Measurements from ENCODE around the gene SKAP1.
"Not testable (repeated sequence)": the region's sequence is repeated elsewhere in the genome, so short reads cannot be mapped to it uniquely, and the experiment has no call there.

The SKAP1 gene

GRCh38 chr17:48444516-48445247, 14.7 kb upstream of the SKAP1 start:
- no peak for DNase-seq

- no peak for DNase-seq
Observed at GRCh38 chr17:48443712-48444111, 13.7 kb upstream of the SKAP1 start.

GRCh38 chr17:48442819-48443218, 12.8 kb upstream of the SKAP1 start:
- no peak for DNase-seq

GRCh38 chr17:48441862-48442261, 11.8 kb upstream of the SKAP1 start:
- DNase-seq, result no peak

GRCh38 chr17:48441231-48441711, 11.3 kb upstream of the SKAP1 start:
- DNase-seq, result no peak

- DNase-seq, result no peak
Observed at GRCh38 chr17:48440669-48441068, 10.7 kb upstream of the SKAP1 start.

- DNase-seq, result no peak
Observed at GRCh38 chr17:48439875-48440505, 10.0 kb upstream of the SKAP1 start.

GRCh38 chr17:48439110-48439850, 9.3 kb upstream of the SKAP1 start:
- no peak for DNase-seq

GRCh38 chr17:48438516-48439061, 8.6 kb upstream of the SKAP1 start:
- DNase-seq, result no peak

GRCh38 chr17:48433896-48434295, 3.9 kb upstream of the SKAP1 start:
- DNase-seq, result no peak

- DNase-seq, result no peak
Observed at GRCh38 chr17:48432820-48433775, 3.1 kb upstream of the SKAP1 start.

GRCh38 chr17:48429156-48429555, 858 bp downstream of the SKAP1 start:
- no peak for DNase-seq

- no peak for DNase-seq
Observed at GRCh38 chr17:48427598-48427997, 2.4 kb downstream of the SKAP1 start.

GRCh38 chr17:48426761-48427500, 3.1 kb downstream of the SKAP1 start:
- no peak for DNase-seq

GRCh38 chr17:48426019-48426665, 3.9 kb downstream of the SKAP1 start:
- no peak for DNase-seq

- not testable (repeated sequence) for DNase-seq
Observed at GRCh38 chr17:48422060-48422459, 8.0 kb downstream of the SKAP1 start.

- no peak for DNase-seq
Observed at GRCh38 chr17:48420823-48421222, 9.2 kb downstream of the SKAP1 start.

- DNase-seq, result no peak
Observed at GRCh38 chr17:48416971-48417370, 13.0 kb downstream of the SKAP1 start.

GRCh38 chr17:48413613-48414405, 16.2 kb downstream of the SKAP1 start:
- no peak for DNase-seq

GRCh38 chr17:48412841-48413240, 17.2 kb downstream of the SKAP1 start:
- DNase-seq, result no peak

Data from NCI-H2107 (cell line).